Neuronal stem cell (in vitro differentiated cells): Measurements from ENCODE around the gene TPH1.

Experiments used
- DNase-seq: peaks from one replicate; pipeline ENCODE4 v3.0.0-alpha.2; 2013; ENCODE audit warnings: low spot score
- H2AFZ ChIP-seq: one replicate; pipeline ENCODE4 v1.6.1; 2013; ENCODE audit warnings: mild to moderate bottlenecking, low read length, inconsistent platforms
- H2AK5ac ChIP-seq: 2 replicates; pipeline ENCODE4 v1.6.1; 2013; ENCODE audit warnings: low read depth, mild to moderate bottlenecking, inconsistent platforms, low read length, moderate library complexity, mixed read lengths
- H2BK120ac ChIP-seq: 2 replicates; pipeline ENCODE4 v1.6.1; 2013; ENCODE audit warnings: low read depth, mild to moderate bottlenecking, inconsistent platforms, low read length, moderate library complexity, mixed read lengths
- H2BK12ac ChIP-seq: one replicate; pipeline ENCODE4 v1.6.1; 2013; ENCODE audit warnings: low read length, inconsistent platforms
- H2BK15ac ChIP-seq: 2 replicates; pipeline ENCODE4 v1.6.1; 2013; ENCODE audit warnings: mild to moderate bottlenecking, low read length, inconsistent platforms, mixed read lengths
- H2BK5ac ChIP-seq: one replicate; pipeline ENCODE4 v1.6.1; 2013; ENCODE audit warnings: inconsistent platforms, mild to moderate bottlenecking, low read length, moderate library complexity
- H3K14ac ChIP-seq: one replicate; pipeline ENCODE4 v1.6.1; 2013; ENCODE audit warnings: low read length, inconsistent platforms
- H3K18ac ChIP-seq: 2 replicates; pipeline ENCODE4 v1.6.1; 2013; ENCODE audit warnings: low read length, inconsistent platforms
- H3K23ac ChIP-seq: 2 replicates; pipeline ENCODE4 v1.6.1; 2013; ENCODE audit warnings: low read depth, mild to moderate bottlenecking, mixed read lengths, low read length, inconsistent platforms; ENCODE audit not compliant: poor library complexity
- H3K27ac ChIP-seq: replicated peaks from 3 replicates; pipeline ENCODE4 v1.5.1; 2013; ENCODE audit warnings: low read length, inconsistent platforms
- H3K27me3 ChIP-seq, 3 experiments: 2 replicates each; pipeline ENCODE4 v1.6.1; 2013; ENCODE audit warnings: low read length in 3 of 3, mild to moderate bottlenecking in 2 of 3, inconsistent platforms in 1 of 3, low read depth in 1 of 3, mixed read lengths in 1 of 3, moderate library complexity in 1 of 3; ENCODE audit not compliant: control insufficient read depth in 3 of 3, insufficient read depth in 3 of 3
- H3K36me3 ChIP-seq, 2 donors: replicated peaks in 1 of 2; 2 replicates each; pipeline ENCODE4 v1.6.1; 2013; ENCODE audit warnings: low read length in 2 of 2; ENCODE audit not compliant: control insufficient read depth in 2 of 2, insufficient read depth in 2 of 2
- H3K4ac ChIP-seq: 2 replicates; pipeline ENCODE4 v1.6.1; 2013; ENCODE audit warnings: inconsistent platforms, mild to moderate bottlenecking, low read length, moderate library complexity
- H3K4me1 ChIP-seq, 2 donors: 1 replicate in 1 of 2; 2 replicates in 1 of 2; pipeline ENCODE4 v1.6.1; 2013; ENCODE audit warnings: low read length in 2 of 2, low read depth in 1 of 2; ENCODE audit not compliant: control insufficient read depth in 2 of 2, insufficient read depth in 1 of 2
- H3K4me2 ChIP-seq: one replicate; pipeline ENCODE4 v1.6.1; 2013; ENCODE audit warnings: mild to moderate bottlenecking, low read length, inconsistent platforms; ENCODE audit not compliant: insufficient read depth, poor library complexity, severe bottlenecking
- H3K4me3 ChIP-seq, 2 donors: 2 replicates each; pipeline ENCODE4 v1.5.1; 2013; ENCODE audit warnings: low read length in 2 of 2, mild to moderate bottlenecking in 2 of 2, inconsistent platforms in 1 of 2, moderate library complexity in 1 of 2
- H3K79me1 ChIP-seq: one replicate; pipeline ENCODE4 v1.6.1; 2013; ENCODE audit warnings: low read depth, mild to moderate bottlenecking, inconsistent platforms, low read length, moderate library complexity
- H3K9ac ChIP-seq: one replicate; pipeline ENCODE4 v1.6.1; 2013; ENCODE audit warnings: mild to moderate bottlenecking, low read depth, low read length, inconsistent platforms; ENCODE audit not compliant: poor library complexity
- H3K9me3 ChIP-seq, 2 donors: replicated peaks in 1 of 2; 2 replicates each; pipeline versions ENCODE3 to v1.6.1; 2013; ENCODE audit warnings: low read length in 2 of 2, mild to moderate bottlenecking in 2 of 2, inconsistent platforms in 1 of 2, low read depth in 1 of 2, mixed read lengths in 1 of 2, moderate library complexity in 1 of 2; ENCODE audit not compliant: control insufficient read depth in 2 of 2, insufficient read depth in 1 of 2
- H4K8ac ChIP-seq: one replicate; pipeline ENCODE4 v1.6.1; 2013; ENCODE audit warnings: low read depth, mild to moderate bottlenecking, inconsistent platforms, low read length, moderate library complexity
- H4K91ac ChIP-seq: one replicate; pipeline ENCODE4 v1.6.1; 2013; ENCODE audit warnings: low read length, low read depth, mild to moderate bottlenecking, inconsistent platforms; ENCODE audit not compliant: poor library complexity
- WGBS, 2 donors: extraction: QIAGEN DNeasy Blood & Tissue Kit; methylation state at CpG; one replicate each; pipeline ENCODE4 v1.1.7; 2013; ENCODE audit warnings: missing lambda C conversion rate in 2 of 2, mixed read lengths in 1 of 2; ENCODE audit not compliant: insufficient read length in 2 of 2, insufficient replicate concordance in 1 of 2; ENCODE audit errors: extremely low coverage in 2 of 2; 5-methylcytosine and 5-hydroxymethylcytosine counted together

TPH1 gene

GRCh38 chr11:18088366-18088765 is 42.3 kb upstream of the TPH1 start:
- Histone ChIP-seq H2BK120ac (no peak overlapping the region), H3K4ac (no peak overlapping the region), H3K4me3 (no peak overlapping the region), H3K23ac (no peak overlapping the region), H2AFZ (no peak overlapping the region), H3K9me3 (no peaks in the 10 kb centered on the region), H3K79me1 (no peaks in the 10 kb centered on the region), H3K4me1 (no peaks in the 10 kb centered on the region), H2BK15ac (no peak overlapping the region), H4K8ac (no peak overlapping the region), H3K27ac (no peak overlapping the region), H2BK12ac (no peak overlapping the region), H4K91ac (no peak overlapping the region), H3K4me2 (no peak overlapping the region), H2AK5ac (no peak overlapping the region), H3K14ac (no peak overlapping the region), H2BK5ac (no peak overlapping the region), H3K9ac (no peak overlapping the region), H3K36me3 (peaks cover 20 to 99% of the 10 kb centered on the region in 2 donors), H3K27me3 (no peaks in the 10 kb centered on the region), H3K18ac (no peak overlapping the region)
- DNase-seq: no peak
- WGBS, 2 donors: no CpG with 5 or more reads among the region's 2 CpGs

- H2AK5ac ChIP-seq: no peak overlapping the region
- H3K79me1 ChIP-seq: no peaks in the 10 kb centered on the region
- no peak overlapping the region for H3K27ac ChIP-seq
- peaks cover 15 to 87% of the 10 kb centered on the region in 2 donors for H3K36me3 ChIP-seq
- H3K27me3 ChIP-seq: no peaks in the 10 kb centered on the region
- no peak overlapping the region for H3K23ac ChIP-seq
- H4K8ac ChIP-seq: no peak overlapping the region
- no peak overlapping the region for H3K4me2 ChIP-seq
- no peak overlapping the region for H3K14ac ChIP-seq
- H2BK120ac ChIP-seq: no peak overlapping the region
- no peak overlapping the region for H2BK5ac ChIP-seq
- no peak overlapping the region for H3K4me3 ChIP-seq
- H2BK15ac ChIP-seq: no peak overlapping the region
- H3K4ac ChIP-seq: no peak overlapping the region
- WGBS, 2 donors: no CpG with 5 or more reads among the region's 2 CpGs
- no peak overlapping the region for H2BK12ac ChIP-seq
- no peak for DNase-seq
- no peaks in the 10 kb centered on the region for H3K9me3 ChIP-seq
- no peaks in the 10 kb centered on the region for H3K4me1 ChIP-seq
- no peak overlapping the region for H3K9ac ChIP-seq
- H4K91ac ChIP-seq: no peak overlapping the region
- H3K18ac ChIP-seq: no peak overlapping the region
- H2AFZ ChIP-seq: no peak overlapping the region
Measured at GRCh38 chr11:18081551-18081950, 35.5 kb upstream of the TPH1 start.

- Histone ChIP-seq H3K36me3 (peaks cover 13 to 82% of the 10 kb centered on the region in 2 donors), H2BK15ac (no peak overlapping the region), H3K4me1 (no peaks in the 10 kb centered on the region), H4K8ac (no peak overlapping the region), H2AFZ (no peak overlapping the region), H3K4ac (no peak overlapping the region), H2BK12ac (no peak overlapping the region), H2BK120ac (no peak overlapping the region), H3K79me1 (no peaks in the 10 kb centered on the region), H3K27me3 (no peaks in the 10 kb centered on the region), H2BK5ac (no peak overlapping the region), H3K9me3 (no peaks in the 10 kb centered on the region), H3K9ac (no peak overlapping the region), H3K23ac (no peak overlapping the region), H3K14ac (no peak overlapping the region), H4K91ac (no peak overlapping the region), H3K18ac (no peak overlapping the region), H3K4me3 (no peak overlapping the region), H2AK5ac (no peak overlapping the region), H3K4me2 (no peak overlapping the region), H3K27ac (no peak overlapping the region)
- no peak for DNase-seq
- no CpG with 5 or more reads among the region's 4 CpGs for WGBS, 2 donors
Measured at GRCh38 chr11:18080451-18080850, 34.4 kb upstream of the TPH1 start.

- Histone ChIP-seq H2BK5ac (no peak overlapping the region), H3K36me3 (peaks cover 11 to 73% of the 10 kb centered on the region in 2 donors), H3K79me1 (no peaks in the 10 kb centered on the region), H2BK120ac (no peak overlapping the region), H2BK15ac (no peak overlapping the region), H3K18ac (no peak overlapping the region), H2BK12ac (no peak overlapping the region), H3K4ac (no peak overlapping the region), H2AFZ (no peak overlapping the region), H3K14ac (no peak overlapping the region), H4K8ac (no peak overlapping the region), H4K91ac (no peak overlapping the region), H3K9ac (no peak overlapping the region), H2AK5ac (no peak overlapping the region), H3K27ac (no peak overlapping the region), H3K4me1 (no peaks in the 10 kb centered on the region), H3K4me3 (no peak overlapping the region), H3K4me2 (no peak overlapping the region), H3K9me3 (no peaks in the 10 kb centered on the region), H3K27me3 (no peaks in the 10 kb centered on the region), H3K23ac (no peak overlapping the region)
- no CpG with 5 or more reads among the region's 2 CpGs for WGBS, 2 donors
- DNase-seq: no peak
Measured at GRCh38 chr11:18078909-18079308, 32.8 kb upstream of the TPH1 start.
